Bronchial epithelial cell (primary cell): ENCODE data around the gene TMEM43. TPM values are rescaled to one million over a fixed set of nuclear protein-coding genes. Genes with fewer than 3 reads are reported as not detected.
A peak's percentile ranks its signal among the peaks of the same experiment; 100 is the strongest.
"Not testable (repeated sequence)": the region's sequence is repeated elsewhere in the genome, so short reads cannot be mapped to it uniquely, and the experiment has no call there.

Experiments
- DNase-seq: peaks from one replicate; pipeline ENCODE4 v3.0.0-alpha.2; 2010; ENCODE audit warnings: low read depth
- FAIRE-seq: peaks from 2 replicates; lab custom pipeline; 2011; peaks lifted over from hg19 to GRCh38; lab: Jason Lieb, UNC
- H3K27me3 ChIP-seq: 2 replicates; pipeline ENCODE4 v1.5.1; 2011; ENCODE audit warnings: low read length; ENCODE audit not compliant: control insufficient read depth, insufficient read depth
- H3K36me3 ChIP-seq: 2 replicates; pipeline ENCODE4 v1.5.1; 2011; ENCODE audit warnings: low read length; ENCODE audit not compliant: control insufficient read depth, insufficient read depth
- H3K4me3 ChIP-seq: 2 replicates; pipeline ENCODE4 v1.5.1; 2011; ENCODE audit warnings: mild to moderate bottlenecking, low read depth, low read length, control low read depth
- CTCF ChIP-seq: IDR thresholded peaks from 2 replicates; pipeline ENCODE4 v1.5.1; 2011; ENCODE audit warnings: mild to moderate bottlenecking, moderate library complexity, low read length, control low read depth, inconsistent platforms; ENCODE audit not compliant: insufficient read depth, severe bottlenecking
- total RNA-seq: library from RNA; depleted of rRNA; stranded (reverse); fragments of >200 nt; gene quantifications from 2 replicates; pipeline ENCODE4 v1.2.1, GENCODE V29; 2014

The TMEM43 gene
- total RNA-seq, 1 donor from 2014 or later, result 88.5 TPM

GRCh38 chr3:14093831-14094230 lies 31.0 kb upstream of the TMEM43 start:
- H3K4me3 ChIP-seq, result no peak overlapping the region
- DNase-seq (peak; percentile 91), FAIRE-seq (peak; percentile 98)
- no peaks in the 10 kb centered on the region for H3K36me3 ChIP-seq
- H3K27me3 ChIP-seq, result no peaks in the 10 kb centered on the region
- no peak for TF ChIP-seq CTCF

- H3K27me3 ChIP-seq, result no peaks in the 10 kb centered on the region
- H3K4me3 ChIP-seq, result no peak overlapping the region
- FAIRE-seq, result no peak
- DNase-seq, result no peak
- H3K36me3 ChIP-seq, result no peaks in the 10 kb centered on the region
- TF ChIP-seq CTCF, result no peak
Observed at GRCh38 chr3:14096742-14097141, 28.1 kb upstream of the TMEM43 start.

- FAIRE-seq (no peak), DNase-seq (no peak)
- H3K4me3 ChIP-seq, result no peak overlapping the region
- no peaks in the 10 kb centered on the region for H3K36me3 ChIP-seq
- H3K27me3 ChIP-seq, result no peaks in the 10 kb centered on the region
- TF ChIP-seq CTCF, result no peak
Observed at GRCh38 chr3:14097616-14098391, 27.0 kb upstream of the TMEM43 start.

- DNase-seq, H3K4me3 ChIP-seq, H3K27me3 ChIP-seq, H3K36me3 ChIP-seq, FAIRE-seq: not testable (repeated sequence)
Observed at GRCh38 chr3:14109821-14110220, 15.0 kb upstream of the TMEM43 start.

- DNase-seq, result peak; percentile 43
- no peaks in the 10 kb centered on the region for H3K27me3 ChIP-seq
- H3K36me3 ChIP-seq, result peaks cover 13% of the 10 kb centered on the region
- no peak for FAIRE-seq
- H3K4me3 ChIP-seq, result no peak overlapping the region
- TF ChIP-seq CTCF, result no peak
Observed at GRCh38 chr3:14110699-14111098, 14.2 kb upstream of the TMEM43 start.

- H3K36me3 ChIP-seq, result peaks cover 18% of the 10 kb centered on the region
- DNase-seq (no peak), FAIRE-seq (no peak)
Observed at GRCh38 chr3:14113965-14114635, 10.8 kb upstream of the TMEM43 start.

More at GRCh38 chr3:14113965-14114635, 10.8 kb upstream of the TMEM43 start:
- Histone ChIP-seq H3K27me3 (no peaks in the 10 kb centered on the region), H3K4me3 (no peak overlapping the region)
- TF ChIP-seq CTCF, result peak; percentile 23
